PC-3 (cell line): Measurements from ENCODE around the gene PDZK1IP1.

Experiments
- EZH2 ChIP-seq: fragments of 300-600 bp; sonication (generic); IDR thresholded peaks from one replicate; pipeline ENCODE4 v1.6.1; 2017; ENCODE audit warnings: antibody characterized with exemption, mild to moderate bottlenecking, low read length; ENCODE audit not compliant: unreplicated experiment
- EZH2phosphoT487 ChIP-seq: fragments of 300-600 bp; sonication (generic); IDR thresholded peaks from 2 replicates; pipeline ENCODE4 v1.6.1; 2018; ENCODE audit warnings: mild to moderate bottlenecking, antibody characterized with exemption, low read length, borderline replicate concordance
- TF ChIP-seq, protein P1 (sequence below): fragments of 300-600 bp; sonication (generic); conservative IDR thresholded peaks from 2 replicates; pipeline ENCODE4 v1.5.1; 2017; ENCODE audit warnings: antibody characterized with exemption, low read depth, mild to moderate bottlenecking, low read length

DNA sequence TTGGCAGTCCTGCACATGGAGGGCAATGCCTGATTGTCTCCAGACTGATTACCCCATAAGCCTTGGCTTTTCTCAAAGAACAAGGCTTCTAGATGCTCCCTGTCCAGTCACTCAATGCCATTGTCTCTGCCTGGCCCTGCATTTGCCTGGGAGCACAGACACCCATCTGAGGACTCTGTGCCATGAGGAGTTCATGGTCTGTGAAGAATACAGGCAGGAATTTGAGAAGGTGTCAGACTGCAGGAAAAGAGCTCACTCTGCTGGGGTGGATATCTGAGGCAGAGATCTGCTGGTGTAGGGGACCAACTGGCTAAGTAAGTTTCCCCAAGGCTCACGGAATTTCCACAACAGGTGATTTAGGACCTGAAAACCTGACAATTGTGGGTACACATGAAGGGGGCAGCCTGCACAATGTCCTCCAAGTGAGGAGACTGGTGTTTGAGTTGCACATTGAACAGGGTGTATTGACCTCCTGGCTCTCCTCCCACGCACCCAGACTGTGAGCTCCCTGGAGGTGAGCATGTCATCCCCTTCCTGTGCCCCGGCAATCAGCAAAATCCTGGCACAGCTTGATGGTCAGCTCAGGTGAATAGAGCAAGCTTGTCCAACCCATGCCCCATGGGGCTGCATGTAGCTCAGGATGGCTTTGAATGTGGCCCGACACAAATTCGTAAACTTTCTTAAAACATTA lies 51.8 kb downstream of the PDZK1IP1 start:
- TF ChIP-seq, protein P1, sequence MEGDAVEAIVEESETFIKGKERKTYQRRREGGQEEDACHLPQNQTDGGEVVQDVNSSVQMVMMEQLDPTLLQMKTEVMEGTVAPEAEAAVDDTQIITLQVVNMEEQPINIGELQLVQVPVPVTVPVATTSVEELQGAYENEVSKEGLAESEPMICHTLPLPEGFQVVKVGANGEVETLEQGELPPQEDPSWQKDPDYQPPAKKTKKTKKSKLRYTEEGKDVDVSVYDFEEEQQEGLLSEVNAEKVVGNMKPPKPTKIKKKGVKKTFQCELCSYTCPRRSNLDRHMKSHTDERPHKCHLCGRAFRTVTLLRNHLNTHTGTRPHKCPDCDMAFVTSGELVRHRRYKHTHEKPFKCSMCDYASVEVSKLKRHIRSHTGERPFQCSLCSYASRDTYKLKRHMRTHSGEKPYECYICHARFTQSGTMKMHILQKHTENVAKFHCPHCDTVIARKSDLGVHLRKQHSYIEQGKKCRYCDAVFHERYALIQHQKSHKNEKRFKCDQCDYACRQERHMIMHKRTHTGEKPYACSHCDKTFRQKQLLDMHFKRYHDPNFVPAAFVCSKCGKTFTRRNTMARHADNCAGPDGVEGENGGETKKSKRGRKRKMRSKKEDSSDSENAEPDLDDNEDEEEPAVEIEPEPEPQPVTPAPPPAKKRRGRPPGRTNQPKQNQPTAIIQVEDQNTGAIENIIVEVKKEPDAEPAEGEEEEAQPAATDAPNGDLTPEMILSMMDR, result no peak
- TF ChIP-seq EZH2, result no peak
- TF ChIP-seq EZH2phosphoT487, result no peak
